GM19397 (cell line): ENCODE results near the gene PFKFB1.
"Not testable (repeated sequence)": the region's sequence is repeated elsewhere in the genome, so short reads cannot be mapped to it uniquely, and the experiment has no call there.

ENCODE experiments used
- ATAC-seq: cut with Tn5 transposase; IDR thresholded peaks from one replicate; pipeline ENCODE4 v1.9.1; 2021; ENCODE audit warnings: mild to moderate bottlenecking, moderate library complexity; ENCODE audit not compliant: unreplicated experiment

The PFKFB1 gene

DNA sequence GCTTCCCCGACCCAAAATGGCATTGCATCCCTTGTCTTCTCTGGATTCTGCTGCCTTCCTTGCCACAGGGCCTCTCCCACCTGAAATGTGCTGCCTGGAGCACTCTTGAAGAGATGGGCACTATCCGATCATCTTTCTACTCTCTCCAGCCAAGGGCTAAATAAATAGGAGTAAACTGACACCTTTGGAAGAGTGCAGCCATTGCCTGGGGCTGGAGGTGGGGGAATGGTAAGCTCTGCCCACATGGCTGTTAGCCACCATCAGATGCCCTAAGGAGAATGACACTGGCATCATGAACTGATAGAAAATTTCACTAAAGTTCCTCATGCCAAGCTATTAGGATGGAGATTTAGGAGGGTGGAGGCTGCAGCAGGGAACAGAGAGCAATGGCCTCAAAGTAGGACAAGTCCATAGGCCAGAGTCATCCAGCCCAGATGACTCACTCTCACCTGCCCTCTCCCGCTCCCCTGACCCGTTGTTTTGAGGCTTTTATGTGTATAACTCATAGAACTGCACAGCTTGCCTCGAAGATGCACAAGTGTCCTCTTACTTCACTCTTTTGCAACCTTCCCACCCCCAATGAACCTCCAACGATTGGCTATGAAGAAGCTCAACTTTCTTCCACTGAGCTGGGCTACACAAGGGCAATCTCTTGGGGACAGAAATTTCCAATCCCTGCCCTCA, 822 bp upstream of the PFKFB1 start:
- ATAC-seq = no peak

DNA sequence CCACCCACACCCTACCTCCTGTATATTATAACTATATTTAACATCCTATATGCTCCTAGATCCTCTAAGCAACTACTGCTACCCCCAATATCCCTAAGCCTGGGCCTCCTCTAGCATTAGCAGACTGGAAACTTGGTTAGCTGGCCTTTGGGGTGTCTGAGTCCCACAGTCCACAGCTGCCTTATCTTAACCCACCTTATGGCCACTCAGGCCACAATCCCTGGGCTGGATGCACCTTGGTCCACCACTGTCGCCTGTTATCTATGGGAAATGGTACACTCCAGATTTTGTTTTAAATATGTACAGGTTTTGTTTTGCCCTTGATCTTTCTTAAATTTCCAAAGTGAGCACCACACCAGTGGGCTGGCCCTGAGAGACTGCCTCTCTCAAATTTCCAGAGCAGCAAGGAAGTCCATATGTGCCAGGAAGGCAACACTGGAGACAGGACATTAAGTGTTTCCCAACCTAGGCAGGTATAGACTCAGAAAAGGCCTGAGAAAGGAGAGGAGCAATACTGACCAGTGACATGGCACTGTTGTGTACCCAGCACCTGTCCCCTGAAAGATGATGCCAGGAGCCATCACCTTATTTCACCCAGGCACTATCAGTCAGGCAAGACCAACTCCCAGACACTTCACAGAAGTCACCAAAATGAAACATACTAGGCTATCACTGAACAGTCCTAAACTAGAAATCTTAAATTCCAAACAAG, 921 bp downstream of the PFKFB1 start:
- no peak for ATAC-seq

DNA sequence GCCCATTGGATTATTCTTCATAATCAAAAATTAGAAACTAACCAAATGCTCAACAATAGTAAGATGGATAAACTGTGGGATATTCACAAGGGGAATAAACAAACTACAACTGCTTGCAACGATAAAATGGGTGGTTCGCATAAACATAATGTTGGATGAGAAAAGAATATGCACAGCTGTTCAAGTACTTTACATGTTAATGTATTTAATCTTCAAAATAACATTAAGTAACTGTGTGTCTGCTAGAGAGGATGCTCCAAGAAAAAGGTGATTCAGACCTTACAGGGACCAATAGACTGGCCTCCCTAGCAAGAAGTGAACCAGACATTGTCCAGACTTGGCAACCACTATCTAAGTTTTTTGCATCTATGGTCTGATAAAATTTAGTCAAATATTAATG, 2.3 kb downstream of the PFKFB1 start:
- ATAC-seq = no peak

DNA sequence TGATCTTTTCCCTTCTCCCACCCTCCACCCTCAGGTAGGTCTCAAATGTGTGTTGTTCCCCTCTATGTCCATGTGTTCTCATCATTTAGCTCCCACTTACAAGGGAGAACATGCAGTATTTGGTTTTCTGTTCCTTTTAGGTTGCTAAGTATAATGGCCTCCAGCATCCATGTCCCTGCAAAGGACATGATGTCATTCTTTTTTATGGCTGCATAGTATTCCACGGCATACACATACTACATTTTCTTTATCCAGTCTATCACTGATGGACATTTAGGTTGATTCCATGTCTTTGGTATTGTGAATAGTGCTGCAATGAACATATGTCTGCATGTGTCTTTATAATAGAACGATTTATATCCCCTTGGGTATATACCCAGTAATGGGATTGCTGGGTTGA, 10.7 kb downstream of the PFKFB1 start:
- not testable (repeated sequence) for ATAC-seq

DNA sequence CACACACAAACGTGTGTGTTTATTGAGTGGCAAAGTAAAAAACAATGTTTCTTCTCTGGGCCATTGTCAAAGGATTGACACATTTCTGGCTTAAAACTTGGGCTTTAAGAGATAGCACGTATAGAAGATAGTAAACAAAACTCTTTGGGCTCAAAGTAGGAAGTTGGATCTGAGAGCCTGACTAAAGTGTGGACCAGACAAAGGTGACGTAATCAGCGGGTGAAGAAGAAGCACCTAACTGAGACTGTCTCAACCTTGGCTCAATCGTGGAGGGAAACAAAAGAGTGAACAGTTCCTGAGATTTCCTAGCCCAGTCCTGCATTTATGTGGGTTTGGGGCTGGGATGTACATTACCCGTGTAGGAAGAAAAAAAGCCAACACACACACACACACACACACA, 13.7 kb downstream of the PFKFB1 start:
- no peak for ATAC-seq

DNA sequence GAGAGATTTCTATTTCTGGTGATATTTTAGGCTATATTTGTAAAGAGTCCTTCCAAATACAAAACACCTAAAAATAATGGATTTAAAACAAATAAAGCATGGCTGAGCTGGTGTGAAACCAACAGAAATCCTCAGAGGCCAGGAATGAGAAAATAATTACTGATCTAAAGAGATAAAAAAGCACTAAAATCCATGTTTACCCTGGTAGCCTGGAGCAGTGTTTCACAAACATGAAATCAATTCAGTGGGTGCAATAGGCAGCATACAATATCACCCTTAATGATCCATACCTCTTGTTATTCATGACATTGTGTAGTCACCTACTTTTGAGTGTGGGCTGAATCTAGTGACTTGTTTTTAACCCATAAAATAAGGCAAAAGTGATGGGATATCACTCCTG, 14.6 kb downstream of the PFKFB1 start:
- ATAC-seq = no peak

GRCh38 chrX:54978448-54978847, 15.5 kb downstream of the PFKFB1 start:
- ATAC-seq = no peak

- no peak for ATAC-seq
Measured at GRCh38 chrX:54977387-54977786, 16.6 kb downstream of the PFKFB1 start.

DNA sequence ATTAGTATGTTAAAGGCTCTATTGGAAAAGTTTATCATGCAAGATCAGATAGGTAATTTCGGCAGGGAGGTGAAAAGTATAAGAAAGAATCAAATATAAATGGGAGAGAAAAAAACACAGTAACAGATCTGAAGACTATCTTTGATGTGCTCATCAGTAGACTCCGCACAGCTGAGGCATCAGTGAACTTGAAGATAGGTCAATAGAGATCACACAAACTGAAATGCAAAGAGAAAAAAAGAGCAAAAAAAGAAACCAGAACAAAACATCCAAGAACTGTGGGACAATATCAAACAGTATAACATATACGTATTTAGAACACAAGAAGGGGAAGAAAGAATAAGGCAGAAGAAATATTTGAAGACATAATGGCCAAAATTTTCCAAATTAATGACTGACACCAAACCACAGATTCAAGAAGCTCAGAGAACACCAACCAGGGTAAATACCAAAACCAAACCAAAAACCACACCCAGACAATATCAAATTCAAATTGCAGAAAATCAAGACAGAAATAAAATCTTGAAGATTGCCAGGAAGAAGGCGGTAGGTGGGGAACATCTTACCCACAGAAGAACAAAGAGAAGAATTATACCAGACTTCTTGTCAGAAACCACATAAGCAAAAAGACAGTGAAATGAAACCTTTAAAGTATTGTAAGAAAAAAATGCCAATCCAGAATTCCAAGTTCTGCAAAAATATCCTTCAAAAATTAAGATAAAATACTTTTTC, 29.1 kb downstream of the PFKFB1 start:
- no peak for ATAC-seq

GRCh38 chrX:54961750-54962149, 32.2 kb downstream of the PFKFB1 start:
- ATAC-seq = no peak

- no peak for ATAC-seq
Measured at GRCh38 chrX:54950730-54951375, 43.1 kb downstream of the PFKFB1 start.

GRCh38 chrX:54945224-54945623, 48.8 kb downstream of the PFKFB1 start:
- no peak for ATAC-seq

GRCh38 chrX:54944816-54945215, 49.2 kb downstream of the PFKFB1 start:
- ATAC-seq = no peak

GRCh38 chrX:54937416-54937815, 56.6 kb downstream of the PFKFB1 start:
- no peak for ATAC-seq

DNA sequence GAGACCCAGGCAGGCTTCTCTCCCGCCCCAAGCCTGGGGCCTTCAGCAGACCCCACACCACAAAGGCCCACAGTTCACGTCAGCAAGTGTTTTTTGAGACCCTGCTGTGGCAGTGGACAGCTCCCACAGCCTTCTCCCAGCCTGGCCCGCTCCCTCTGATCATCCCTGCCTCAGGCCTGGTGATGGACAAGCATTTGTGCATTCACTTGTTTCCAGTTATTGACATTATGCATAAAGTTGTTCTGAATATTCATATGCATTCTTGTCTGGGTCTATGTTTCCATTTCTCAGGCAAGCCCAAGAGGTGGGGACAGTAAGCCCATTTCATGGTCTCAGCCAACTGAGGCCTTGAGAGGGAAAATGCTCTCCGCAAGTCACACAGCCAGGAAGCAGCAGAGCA, 58.7 kb downstream of the PFKFB1 start:
- ATAC-seq = no peak

DNA sequence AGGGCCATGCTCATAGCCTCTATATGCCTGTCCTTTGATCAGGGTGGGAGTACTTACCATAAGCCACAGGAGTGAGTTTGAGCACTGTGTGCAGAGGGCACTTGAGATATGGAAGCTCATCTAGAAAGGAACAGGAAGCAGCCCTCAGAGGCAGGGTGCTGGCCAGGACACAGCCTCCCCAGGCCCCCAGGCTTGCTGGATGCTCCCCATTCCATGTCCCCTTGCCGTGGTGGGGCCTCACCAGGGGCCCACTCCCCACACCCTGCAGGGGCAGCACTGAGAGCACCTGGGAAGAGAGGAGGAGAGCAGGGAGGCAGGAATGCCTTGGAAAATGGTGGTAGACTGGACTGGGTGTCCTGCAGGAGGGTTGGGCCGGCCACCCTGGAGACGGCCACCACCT, 59.1 kb downstream of the PFKFB1 start:
- no peak for ATAC-seq

DNA sequence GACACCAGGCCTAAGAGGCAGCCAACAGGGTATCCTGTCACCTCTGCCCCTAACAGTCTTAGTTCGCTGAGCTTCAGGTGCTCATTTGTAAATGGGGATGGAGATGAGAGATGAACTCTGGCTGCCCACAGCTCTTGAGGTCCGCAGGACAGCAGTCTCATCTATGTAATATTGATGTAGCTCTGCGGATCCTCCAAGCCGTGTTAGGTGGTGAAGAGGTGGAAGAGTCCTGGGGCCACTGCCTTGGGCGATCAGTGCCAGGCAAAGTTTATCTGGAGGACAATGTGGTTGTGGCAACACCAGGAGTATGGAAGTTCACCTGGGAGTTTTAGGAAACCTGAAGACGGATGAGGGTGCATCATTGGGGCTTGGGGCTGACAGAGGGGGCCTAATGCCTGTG, 59.9 kb downstream of the PFKFB1 start:
- no peak for ATAC-seq

DNA sequence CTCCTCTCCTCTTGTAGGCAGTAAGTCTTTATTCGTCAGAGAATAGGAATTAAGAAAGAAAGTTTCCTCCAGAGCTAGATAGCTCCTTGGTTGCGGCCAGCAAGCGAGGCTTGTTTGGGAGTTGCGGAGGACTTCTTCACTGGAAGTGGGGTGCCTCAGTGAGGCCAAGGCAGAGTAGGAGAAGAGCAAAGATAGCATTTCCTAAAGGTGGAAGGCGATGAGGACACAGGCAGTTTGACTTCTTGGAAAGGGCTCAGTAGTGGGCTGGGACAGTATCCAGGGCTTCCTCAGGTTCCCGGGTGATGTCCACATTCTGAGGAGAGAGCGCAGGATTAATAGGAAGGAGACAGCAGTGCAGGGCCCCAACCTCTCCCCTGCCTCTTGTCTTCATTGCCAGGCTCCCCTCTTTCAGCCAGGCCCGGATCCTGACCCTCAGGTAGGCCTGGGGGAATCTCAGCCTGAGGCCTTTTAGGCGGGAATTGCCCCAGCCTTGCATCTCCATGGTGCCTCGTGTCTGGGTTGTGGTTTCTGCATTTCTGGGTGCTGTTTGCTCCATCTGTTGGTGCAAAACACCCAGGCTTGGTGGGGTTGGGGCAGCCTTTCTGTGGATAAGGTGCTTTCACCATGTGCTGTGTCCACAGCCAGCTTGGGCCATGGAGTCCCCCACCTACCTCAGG, 60.7 kb downstream of the PFKFB1 start:
- no peak for ATAC-seq

- ATAC-seq = no peak
Measured at GRCh38 chrX:54931107-54931506, 62.9 kb downstream of the PFKFB1 start.

DNA sequence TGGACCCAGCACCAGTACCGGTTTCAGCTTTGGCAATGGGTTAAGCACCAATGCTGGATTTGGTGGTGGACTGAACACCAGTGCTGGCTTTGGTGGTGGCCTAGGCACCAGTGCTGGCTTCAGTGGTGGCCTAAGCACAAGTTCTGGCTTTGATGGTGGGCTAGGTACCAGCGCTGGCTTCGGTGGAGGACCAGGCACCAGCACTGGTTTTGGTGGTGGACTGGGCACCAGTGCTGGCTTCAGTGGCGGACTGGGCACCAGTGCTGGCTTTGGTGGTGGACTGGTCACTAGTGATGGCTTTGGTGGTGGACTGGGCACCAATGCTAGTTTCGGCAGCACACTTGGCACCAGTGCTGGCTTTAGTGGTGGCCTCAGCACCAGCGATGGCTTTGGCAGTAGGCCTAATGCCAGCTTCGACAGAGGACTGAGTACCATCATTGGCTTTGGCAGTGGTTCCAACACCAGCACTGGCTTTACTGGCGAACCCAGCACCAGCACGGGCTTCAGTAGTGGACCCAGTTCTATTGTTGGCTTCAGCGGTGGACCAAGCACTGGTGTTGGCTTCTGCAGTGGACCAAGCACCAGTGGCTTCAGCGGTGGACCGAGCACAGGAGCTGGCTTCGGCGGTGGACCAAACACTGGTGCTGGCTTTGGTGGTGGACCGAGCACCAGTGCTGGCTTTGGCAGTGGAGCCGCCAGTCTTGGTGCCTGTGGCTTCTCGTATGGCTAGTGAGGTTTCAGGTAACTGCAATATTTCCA, 63.5 kb downstream of the PFKFB1 start:
- no peak for ATAC-seq
